K562 (cell line): ENCODE data around the gene POLR1A. TPM values are rescaled to one million over a fixed set of nuclear protein-coding genes. Genes with fewer than 3 reads are reported as not detected.
A peak's percentile ranks its signal among the peaks of the same experiment; 100 is the strongest.

Source experiments
- ATF1 ChIP-seq, 2 experiments: fragments of 450-650 bp in 1 of 2; IDR thresholded peaks; 2 replicates each; pipeline ENCODE4 v1.6.1; 2016; ENCODE audit warnings: missing compliant biosample characterization in 1 of 2, missing genetic modification characterization in 1 of 2
- ATF7 ChIP-seq: fragments of 450-650 bp; IDR thresholded peaks from 2 replicates; pipeline ENCODE4 v1.7.1; 2014; ENCODE audit warnings: mild to moderate bottlenecking, moderate library complexity
- CREM ChIP-seq: IDR thresholded peaks from 2 replicates; pipeline ENCODE4 v1.6.1; 2014; ENCODE audit warnings: antibody characterized with exemption, low read depth
- E2F8 ChIP-seq: fragments of 450-650 bp; IDR thresholded peaks from 2 replicates; pipeline ENCODE4 v1.7.1; 2018; ENCODE audit warnings: mild to moderate bottlenecking, low read depth; ENCODE audit not compliant: partially characterized antibody
- FOXA1 ChIP-seq: fragments of 450-650 bp; IDR thresholded peaks from 2 replicates; pipeline ENCODE4 v1.6.1; 2016; ENCODE audit warnings: mild to moderate bottlenecking, borderline replicate concordance
- GATAD2A ChIP-seq: fragments of 450-650 bp; IDR thresholded peaks from 2 replicates; pipeline ENCODE4 v1.6.1; 2017
- HMG20B ChIP-seq: fragments of 250-450 bp; sonication (Bioruptor Pico); IDR thresholded peaks from 2 replicates; pipeline ENCODE4 v1.5.0; 2021; ENCODE audit warnings: mild to moderate bottlenecking
- SFPQ ChIP-seq: fragments of 200-400 bp; formaldehyde crosslinking; IDR thresholded peaks from 2 replicates; pipeline ENCODE4 v1.6.1; 2017; ENCODE audit warnings: mild to moderate bottlenecking, low read depth, low read length, moderate library complexity
- TCF7 ChIP-seq: sonication (generic); IDR thresholded peaks from 2 replicates; pipeline ENCODE4 v1.6.1; 2016; ENCODE audit warnings: antibody characterized with exemption, borderline replicate concordance
- USF2 ChIP-seq: sonication (generic); formaldehyde crosslinking; IDR thresholded peaks from 2 replicates; pipeline ENCODE4 v1.5.0; 2020; ENCODE audit warnings: missing genetic modification reagents
- ZNF217 ChIP-seq: sonication (generic); formaldehyde crosslinking; IDR thresholded peaks from 2 replicates; pipeline ENCODE4 v1.8.0; 2022; ENCODE audit warnings: mild to moderate bottlenecking, missing genetic modification reagents
- polyA plus RNA-seq, 8 experiments: library from polyadenylated mRNA; depleted of rRNA in 4 of 8; stranded (reverse) in 5 of 8; unstranded in 3 of 8; fragments of >200 nt; fragmentation: Nextera tagmentation in 2 of 8; fragmentation: Illumina TruSeq in 1 of 8; extraction: Ambion mirVana in 2 of 8; extraction: Trizol in 1 of 8; gene quantifications; 2 replicates each; pipeline versions ENCODE4 v1.2.1 to v1.2.3, GENCODE V29; 2011 to 2014; ENCODE audit warnings: inconsistent platforms in 1 of 8, missing spikeins in 1 of 8
- total RNA-seq, 7 experiments: library from RNA; depleted of rRNA in 6 of 7; stranded (reverse); fragments of >200 nt in 6 of 7; fragmentation: Illumina TruSeq in 2 of 7; extraction: Trizol in 2 of 7; gene quantifications; 2 replicates each; pipeline versions ENCODE4 v1.2.1 to v1.2.3, GENCODE V29; 2011 to 2021; ENCODE audit warnings: low replicate concordance in 1 of 7

Gene POLR1A
- total and polyA plus RNA-seq, 9 of the 15 experiments (the other 6 are each of a cell fraction or from before 2014, with no cell fraction given), result 3.0 to 72.1 (median 21.8) TPM

- 0 out of 2 replicates have a peak, but pooled peaks have one; percentile 12 for TF ChIP-seq ATF7
- TF ChIP-seq TCF7, result no peak
- no peak for TF ChIP-seq GATAD2A
- no peak for TF ChIP-seq USF2 (CRISPR knock-in tag)
- TF ChIP-seq SFPQ, result no peak
- no peak for TF ChIP-seq CREM
- no peak for TF ChIP-seq HMG20B (CRISPR knock-in tag)
- no peak for TF ChIP-seq ZNF217 (CRISPR knock-in tag)
- no peak for TF ChIP-seq ATF1 (CRISPR knock-in tag; IDR thresholded peaks at IDR 0.05)
- TF ChIP-seq ATF1 (tag; IDR thresholded peaks at IDR 0.05), result no peak
- TF ChIP-seq FOXA1, result no peak
- no peak for TF ChIP-seq E2F8
Observed at GRCh38 chr2:86079981-86080911, 25.4 kb downstream of the POLR1A start (continued).
